ENCODE data around the gene CD1E. TPM values are rescaled to one million over a fixed set of nuclear protein-coding genes. Genes with fewer than 3 reads are reported as not detected.

CD1E gene
- total RNA-seq (2021) (not detected in 3 replicates), Bru-seq, nascent RNA (not detected)
- long read RNA-seq, experiment 1, result 0 reads
- long read RNA-seq, experiment 2, result 0 reads
- long read RNA-seq, experiment 3, result 0 reads

DNA sequence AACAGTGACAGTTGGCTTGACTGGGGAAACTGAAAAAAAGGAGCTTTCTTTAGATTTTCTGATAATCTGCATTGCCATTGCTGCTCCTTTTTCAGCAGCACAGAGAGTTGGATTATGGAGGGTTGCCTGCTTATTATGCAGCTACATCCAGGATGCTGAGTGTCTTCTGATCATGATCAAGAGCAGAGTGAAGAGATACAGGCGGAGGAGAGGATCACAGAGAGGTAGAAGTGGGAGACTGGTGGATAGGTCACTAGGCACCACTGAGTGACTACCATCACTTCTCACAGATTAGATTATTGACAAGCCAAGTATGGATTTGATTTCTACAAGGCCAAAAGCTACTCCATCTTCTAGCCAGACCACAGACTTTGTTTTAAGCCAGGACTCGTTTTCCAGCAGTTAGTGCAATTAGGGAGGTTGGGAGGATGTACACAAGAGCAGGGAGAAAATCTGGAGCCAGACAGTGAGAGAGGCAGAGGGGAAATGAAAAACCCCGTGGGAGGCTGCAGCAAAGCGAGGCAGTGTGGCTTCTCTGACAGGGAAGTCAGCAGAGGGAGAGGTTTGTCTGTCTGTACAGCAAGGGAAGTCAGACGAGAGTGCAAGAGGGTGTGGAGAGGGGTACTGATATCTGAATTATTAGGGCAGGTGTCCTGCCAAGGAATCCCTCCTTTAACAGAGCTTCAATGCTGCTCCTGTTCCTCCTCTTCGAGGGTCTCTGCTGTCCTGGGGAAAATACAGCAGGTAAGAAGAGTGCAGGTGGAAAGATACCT is at the start of gene CD1E:
Gene CD1E (plus strand): TSS at position 592 of the 773 bp plus-strand sequence. CDS start 95 bp downstream, at position 687.
- no peak within 1 kb of the TSS for H3K27ac Mint-ChIP-seq

GRCh38 chr1:158310623-158311022 is 43.1 kb upstream of the CD1E start:
- POLR2A ChIA-PET, result no interaction called here
- Mint-ChIP-seq H3K4me3 (no peak overlapping the region), H3K27me3 (ENCODE audit: low read depth) (no peaks in the 10 kb centered on the region; the same call in 1 of the 2 replicates), H3K4me1 (no peaks in the 10 kb centered on the region), H3K9me3 (peaks cover 27% of the 10 kb centered on the region), H3K36me3 (no peaks in the 10 kb centered on the region; the same call in 1 of the 2 replicates), H3K27ac (no peak overlapping the region)
- TF ChIP-seq ZNF138 (CRISPR knock-in tag; conservative IDR thresholded peaks at IDR 0.05) (no peak), TCF7 (CRISPR knock-in tag; IDR thresholded peaks at IDR 0.05; ENCODE audit: low read depth) (no peak), CBFB (CRISPR knock-in tag; IDR thresholded peaks at IDR 0.05; ENCODE audit: low read depth) (no peak), ZNF121 (CRISPR knock-in tag; IDR thresholded peaks at IDR 0.05) (no peak), USF1 (CRISPR knock-in tag; IDR thresholded peaks at IDR 0.05) (no peak), SOX15 (CRISPR knock-in tag; IDR thresholded peaks at IDR 0.05) (no peak)
- TF ChIP-seq, protein P1, sequence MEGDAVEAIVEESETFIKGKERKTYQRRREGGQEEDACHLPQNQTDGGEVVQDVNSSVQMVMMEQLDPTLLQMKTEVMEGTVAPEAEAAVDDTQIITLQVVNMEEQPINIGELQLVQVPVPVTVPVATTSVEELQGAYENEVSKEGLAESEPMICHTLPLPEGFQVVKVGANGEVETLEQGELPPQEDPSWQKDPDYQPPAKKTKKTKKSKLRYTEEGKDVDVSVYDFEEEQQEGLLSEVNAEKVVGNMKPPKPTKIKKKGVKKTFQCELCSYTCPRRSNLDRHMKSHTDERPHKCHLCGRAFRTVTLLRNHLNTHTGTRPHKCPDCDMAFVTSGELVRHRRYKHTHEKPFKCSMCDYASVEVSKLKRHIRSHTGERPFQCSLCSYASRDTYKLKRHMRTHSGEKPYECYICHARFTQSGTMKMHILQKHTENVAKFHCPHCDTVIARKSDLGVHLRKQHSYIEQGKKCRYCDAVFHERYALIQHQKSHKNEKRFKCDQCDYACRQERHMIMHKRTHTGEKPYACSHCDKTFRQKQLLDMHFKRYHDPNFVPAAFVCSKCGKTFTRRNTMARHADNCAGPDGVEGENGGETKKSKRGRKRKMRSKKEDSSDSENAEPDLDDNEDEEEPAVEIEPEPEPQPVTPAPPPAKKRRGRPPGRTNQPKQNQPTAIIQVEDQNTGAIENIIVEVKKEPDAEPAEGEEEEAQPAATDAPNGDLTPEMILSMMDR (IDR thresholded peaks at IDR 0.05), result no peak
- TF ChIP-seq, protein P2, sequence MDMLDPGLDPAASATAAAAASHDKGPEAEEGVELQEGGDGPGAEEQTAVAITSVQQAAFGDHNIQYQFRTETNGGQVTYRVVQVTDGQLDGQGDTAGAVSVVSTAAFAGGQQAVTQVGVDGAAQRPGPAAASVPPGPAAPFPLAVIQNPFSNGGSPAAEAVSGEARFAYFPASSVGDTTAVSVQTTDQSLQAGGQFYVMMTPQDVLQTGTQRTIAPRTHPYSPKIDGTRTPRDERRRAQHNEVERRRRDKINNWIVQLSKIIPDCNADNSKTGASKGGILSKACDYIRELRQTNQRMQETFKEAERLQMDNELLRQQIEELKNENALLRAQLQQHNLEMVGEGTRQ (CRISPR knock-in tag; IDR thresholded peaks at IDR 0.05), result no peak
- TF ChIP-seq, protein P3, sequence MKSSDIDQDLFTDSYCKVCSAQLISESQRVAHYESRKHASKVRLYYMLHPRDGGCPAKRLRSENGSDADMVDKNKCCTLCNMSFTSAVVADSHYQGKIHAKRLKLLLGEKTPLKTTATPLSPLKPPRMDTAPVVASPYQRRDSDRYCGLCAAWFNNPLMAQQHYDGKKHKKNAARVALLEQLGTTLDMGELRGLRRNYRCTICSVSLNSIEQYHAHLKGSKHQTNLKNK (CRISPR knock-in tag; IDR thresholded peaks at IDR 0.05), result no peak
- CTCF ChIA-PET, result no interaction called here
- DNase-seq (ENCODE audit: low spot score) (no peak), ATAC-seq (no peak)

More for the DNA sequence above, at the start of gene CD1E:
- ATAC-seq (no peak), DNase-seq (ENCODE audit: low spot score) (no peak)
- no peaks in the 10 kb centered on the region for H3K36me3 Mint-ChIP-seq
- TF ChIP-seq CREM (CRISPR knock-in tag; IDR thresholded peaks at IDR 0.05) (no peak), ELF4 (CRISPR knock-in tag; IDR thresholded peaks at IDR 0.05; ENCODE audit: low read depth) (no peak), IRF2 (CRISPR knock-in tag; IDR thresholded peaks at IDR 0.05; ENCODE audit: borderline replicate concordance, low read depth) (no peak), FOXK1 (CRISPR knock-in tag; IDR thresholded peaks at IDR 0.05) (no peak), NFYB (CRISPR knock-in tag; conservative IDR thresholded peaks at IDR 0.05; ENCODE audit: low read depth) (no peak), SMAD3 (CRISPR knock-in tag; IDR thresholded peaks at IDR 0.05; ENCODE audit: borderline replicate concordance) (no peak), CREB1 (CRISPR knock-in tag; IDR thresholded peaks at IDR 0.05) (no peak), NR3C1 (CRISPR knock-in tag; conservative IDR thresholded peaks at IDR 0.05; ENCODE audit: low read depth) (no peak), GRHL2 (CRISPR knock-in tag; IDR thresholded peaks at IDR 0.05; ENCODE audit: insufficient replicate concordance, severe bottlenecking) (no peak)
- TF ChIP-seq, protein P4, sequence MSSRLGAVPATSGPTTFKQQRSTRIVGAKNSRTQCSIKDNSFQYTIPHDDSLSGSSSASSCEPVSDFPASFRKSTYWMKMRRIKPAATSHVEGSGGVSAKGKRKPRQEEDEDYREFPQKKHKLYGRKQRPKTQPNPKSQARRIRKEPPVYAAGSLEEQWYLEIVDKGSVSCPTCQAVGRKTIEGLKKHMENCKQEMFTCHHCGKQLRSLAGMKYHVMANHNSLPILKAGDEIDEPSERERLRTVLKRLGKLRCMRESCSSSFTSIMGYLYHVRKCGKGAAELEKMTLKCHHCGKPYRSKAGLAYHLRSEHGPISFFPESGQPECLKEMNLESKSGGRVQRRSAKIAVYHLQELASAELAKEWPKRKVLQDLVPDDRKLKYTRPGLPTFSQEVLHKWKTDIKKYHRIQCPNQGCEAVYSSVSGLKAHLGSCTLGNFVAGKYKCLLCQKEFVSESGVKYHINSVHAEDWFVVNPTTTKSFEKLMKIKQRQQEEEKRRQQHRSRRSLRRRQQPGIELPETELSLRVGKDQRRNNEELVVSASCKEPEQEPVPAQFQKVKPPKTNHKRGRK (CRISPR knock-in tag; IDR thresholded peaks at IDR 0.05; ENCODE audit: borderline replicate concordance), result no peak
- H3K4me1 Mint-ChIP-seq, result peaks cover 13% of the 10 kb centered on the region
- H3K9me3 Mint-ChIP-seq, result no peaks in the 10 kb centered on the region
- no peaks in the 10 kb centered on the region for H3K27me3 Mint-ChIP-seq (ENCODE audit: low read depth)
- H3K4me3 Mint-ChIP-seq, result no peak within 1 kb of the TSS
- ChIA-PET POLR2A (interaction anchor here (0.8 kb wide), 1 partner anchor 296 kb away, joined by 3 read pairs; no protein-coding TSS in a partner anchor), CTCF (interaction anchor here (0.6 to 1.6 kb wide), 4 partner anchors 59 to 235 kb away, joined by 3 to 7 read pairs (median 3); no protein-coding TSS in a partner anchor)
